ENCODE measurements around the gene PKD2L1.

- TF ChIP-seq SP1 (IDR thresholded peaks at IDR 0.05; ENCODE audit: low read depth, low read length) = no peak
- TF ChIP-seq GABPA (IDR thresholded peaks at IDR 0.05; ENCODE audit: borderline replicate concordance, insufficient read depth, low read length) = no peak
Observed at GRCh38 chr10:100328198-100328597, 1.8 kb downstream of the PKD2L1 start.

Measured in H1 (cell line).